NCI-H524 (cell line): Measurements from ENCODE around the gene RASGRF1.

Source experiments
- DNase-seq, 2 experiments: peaks; one replicate each; lab custom pipeline; 2025; lab: John Stamatoyannopoulos, UW

Gene RASGRF1

DNA sequence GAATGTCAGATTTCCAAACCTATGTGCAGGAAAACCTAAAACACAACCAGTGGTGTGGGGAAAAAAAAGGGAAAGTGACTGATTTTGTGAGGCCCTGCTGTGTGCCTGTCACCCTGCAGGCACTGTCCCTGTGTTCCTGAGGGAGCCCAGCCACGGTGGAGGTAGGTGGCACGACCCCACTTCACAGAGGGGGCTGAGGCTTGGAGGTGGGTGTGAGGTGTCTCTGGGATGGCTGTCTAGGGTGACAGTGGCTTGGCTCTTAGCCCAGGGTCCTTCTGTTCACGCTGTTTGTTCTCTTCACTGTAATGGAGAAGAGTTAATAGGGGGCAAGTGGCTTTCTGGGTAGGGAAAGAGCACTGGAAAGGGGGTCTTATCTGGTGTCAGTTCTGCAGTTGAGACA, 22.6 kb downstream of the RASGRF1 start:
- peak in 1 of 2 experiments; percentile 17 for DNase-seq

DNA sequence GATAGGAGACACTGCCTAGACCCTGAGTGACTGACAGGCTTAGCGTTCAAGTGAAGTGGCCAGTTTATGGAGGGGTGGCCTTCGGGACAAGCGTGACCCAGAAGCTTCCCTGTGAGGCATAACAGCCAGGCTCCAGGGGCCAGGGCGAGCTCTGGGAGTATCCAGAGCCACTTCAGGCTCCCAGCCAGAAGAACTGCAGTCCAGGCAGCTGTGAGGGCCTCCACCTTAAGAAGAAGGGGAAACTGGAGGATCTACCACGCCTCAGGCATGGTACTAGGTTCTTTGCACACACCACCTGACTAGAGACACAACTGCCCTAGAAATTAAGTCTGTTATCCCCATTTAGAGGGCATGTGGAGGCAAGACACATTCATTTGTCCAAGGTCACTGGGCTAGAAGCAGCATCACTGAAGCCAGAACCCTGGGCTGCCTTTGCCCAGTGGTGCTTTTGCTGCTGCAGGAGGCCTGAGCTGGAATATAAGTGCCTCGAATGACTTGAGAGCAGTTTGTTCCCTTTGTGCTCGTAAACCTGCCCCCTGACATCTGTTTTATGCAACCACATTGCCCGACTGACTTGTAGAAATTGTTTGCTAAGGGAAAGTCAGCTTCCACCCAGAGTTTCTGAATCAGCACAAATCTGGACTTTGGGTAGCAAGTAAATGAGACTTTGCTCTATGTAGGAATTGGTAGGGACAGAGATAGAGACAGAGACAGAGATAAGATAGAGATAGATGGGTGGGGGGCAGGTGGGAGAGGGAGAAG, 23.3 kb downstream of the RASGRF1 start:
- peak in 1 of 2 experiments; percentile 49 for DNase-seq

DNA sequence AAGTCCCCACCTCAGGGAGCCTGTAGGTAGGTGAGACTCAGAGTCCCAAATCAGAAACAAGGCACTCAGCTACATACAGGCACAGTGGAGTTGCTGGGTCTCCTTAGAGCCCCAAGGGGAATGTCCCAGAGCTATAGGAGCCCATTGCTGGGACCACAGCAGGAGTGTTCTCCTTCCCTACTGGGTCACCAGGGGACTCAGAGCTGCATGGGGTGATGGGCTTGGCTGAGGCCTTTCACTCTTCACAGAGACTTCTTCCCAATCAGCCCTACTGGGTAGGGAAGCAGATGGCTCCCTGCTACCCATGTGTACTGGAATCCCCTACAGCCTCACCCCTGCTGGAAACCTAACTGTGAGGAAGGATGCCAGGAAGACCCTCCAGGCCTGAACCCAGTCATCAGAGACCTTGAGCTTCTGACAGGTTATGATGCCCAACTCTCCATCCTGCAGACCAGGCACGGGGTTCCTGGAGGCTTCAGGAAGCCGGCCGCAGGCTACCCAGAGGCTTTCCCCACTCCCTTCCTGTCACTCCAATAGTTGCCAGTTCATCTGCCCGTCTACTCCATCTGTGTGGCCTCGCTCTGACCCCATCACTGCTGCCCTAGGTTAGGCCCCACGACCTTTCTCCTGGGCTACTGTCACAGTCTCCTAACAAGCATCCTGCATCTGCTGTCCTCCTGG, 24.0 kb downstream of the RASGRF1 start:
- no peak for DNase-seq

DNA sequence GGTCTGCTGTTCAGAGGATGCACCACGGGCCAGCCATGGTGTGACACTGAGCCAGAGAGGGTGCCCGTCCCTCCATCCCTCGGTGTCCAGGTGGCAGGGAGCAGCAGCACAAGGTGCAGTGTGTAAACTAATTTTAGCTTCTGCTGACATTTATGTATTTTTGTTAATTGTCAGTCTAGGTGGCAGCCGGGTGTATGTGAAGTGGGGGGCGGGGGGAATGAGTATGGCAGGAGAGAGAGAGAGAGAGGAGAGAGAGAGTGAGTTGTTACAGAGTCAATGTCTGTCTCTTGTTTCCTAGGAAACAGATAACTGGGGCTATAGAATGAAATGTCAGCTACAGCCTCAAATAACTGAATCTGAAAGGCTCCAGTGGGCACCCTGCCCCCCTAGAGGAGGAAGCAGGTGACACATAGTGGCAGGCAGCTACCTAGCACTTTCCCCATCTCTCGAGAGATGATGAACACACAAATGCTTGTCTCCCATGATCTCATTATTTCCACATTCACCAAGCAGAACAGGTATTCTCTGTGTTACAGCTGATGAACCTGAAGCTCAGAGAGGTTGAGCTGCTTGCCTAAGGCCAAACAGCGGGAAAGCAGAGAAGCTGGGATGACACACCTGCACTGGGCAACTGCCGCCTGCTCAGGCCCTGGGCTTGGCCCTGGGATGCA, 24.7 kb downstream of the RASGRF1 start:
- DNase-seq = peak in 1 of 2 experiments; percentile 4

DNA sequence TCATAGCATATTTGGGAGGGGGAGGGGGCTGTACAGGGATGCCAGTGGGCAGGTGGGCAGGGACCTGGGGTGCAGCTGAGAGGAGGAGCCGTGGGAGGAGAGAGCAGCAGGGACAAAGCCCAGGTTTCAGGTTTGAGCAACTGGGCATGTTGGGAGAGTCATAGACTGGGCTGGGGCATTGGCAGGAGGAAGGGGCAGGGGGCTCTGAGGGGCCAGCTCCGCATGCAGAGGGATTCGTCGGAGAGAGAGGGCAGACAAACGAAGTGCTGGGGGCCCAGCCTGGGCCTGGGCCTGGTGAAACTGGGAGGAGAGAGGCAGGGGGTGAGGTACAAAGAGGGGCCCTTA, 25.2 kb downstream of the RASGRF1 start:
- no peak for DNase-seq

DNA sequence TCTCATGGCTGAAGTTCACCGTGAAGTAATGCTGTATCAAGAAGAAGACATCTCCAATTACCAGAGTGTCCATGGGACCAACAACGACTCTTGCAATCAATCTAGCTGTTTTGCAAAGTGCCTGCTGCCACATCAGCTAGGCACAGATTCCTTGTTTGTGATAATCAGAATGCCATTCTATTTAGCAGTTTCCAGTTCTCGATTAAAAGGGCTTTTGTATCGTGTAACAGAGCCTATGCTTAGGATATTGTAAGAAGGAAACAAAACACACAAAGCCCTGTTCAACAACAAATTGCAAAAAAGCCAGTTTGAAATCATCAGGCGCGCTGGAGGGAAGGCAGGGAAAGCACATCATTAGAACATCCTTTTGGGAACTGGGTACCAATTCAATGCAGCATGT, 26.1 kb downstream of the RASGRF1 start:
- DNase-seq = no peak

DNA sequence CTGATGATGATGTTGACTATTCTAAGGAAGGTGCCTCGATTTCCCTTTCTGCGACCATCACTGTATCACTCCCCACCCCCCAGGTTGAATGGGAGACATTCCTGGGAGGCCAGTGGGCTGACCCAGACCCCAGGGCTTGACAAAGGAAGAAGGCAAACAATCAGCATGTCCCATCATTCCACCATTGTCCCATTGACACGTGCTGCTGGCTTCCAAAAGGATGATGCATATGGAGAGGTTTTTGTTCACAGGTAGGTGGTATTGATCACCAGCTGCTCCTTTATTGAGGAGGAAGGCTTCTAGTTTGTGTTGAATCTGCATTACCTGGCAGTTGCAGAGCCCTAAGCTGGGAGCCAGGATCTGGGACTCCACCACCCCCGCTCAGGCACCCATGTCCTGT, 30.4 kb downstream of the RASGRF1 start:
- no peak for DNase-seq

DNA sequence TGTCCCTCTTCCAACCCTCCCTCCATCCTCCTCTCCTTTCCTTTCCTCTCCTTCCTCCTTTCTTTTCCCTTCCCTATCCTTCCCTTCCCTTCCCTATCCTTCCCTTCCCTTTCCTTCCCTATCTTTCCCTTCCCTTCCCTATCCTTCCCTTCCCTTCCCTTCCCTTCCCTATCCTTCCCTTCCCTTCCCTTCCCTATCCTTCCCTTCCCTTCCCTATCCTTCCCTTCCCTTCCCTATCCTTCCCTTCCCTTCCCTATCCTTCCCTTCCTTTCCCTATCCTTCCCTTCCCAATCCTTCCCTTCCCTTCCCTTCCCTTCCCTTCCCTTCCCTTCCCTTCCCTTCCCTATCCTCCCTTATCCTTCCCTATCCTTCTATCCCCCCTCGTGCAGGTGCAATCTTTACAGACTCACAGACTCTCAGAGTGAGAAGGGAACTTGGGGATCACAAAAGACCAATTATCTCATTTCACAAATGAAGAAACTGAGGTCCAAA, 31.5 kb downstream of the RASGRF1 start:
- DNase-seq = no peak

DNA sequence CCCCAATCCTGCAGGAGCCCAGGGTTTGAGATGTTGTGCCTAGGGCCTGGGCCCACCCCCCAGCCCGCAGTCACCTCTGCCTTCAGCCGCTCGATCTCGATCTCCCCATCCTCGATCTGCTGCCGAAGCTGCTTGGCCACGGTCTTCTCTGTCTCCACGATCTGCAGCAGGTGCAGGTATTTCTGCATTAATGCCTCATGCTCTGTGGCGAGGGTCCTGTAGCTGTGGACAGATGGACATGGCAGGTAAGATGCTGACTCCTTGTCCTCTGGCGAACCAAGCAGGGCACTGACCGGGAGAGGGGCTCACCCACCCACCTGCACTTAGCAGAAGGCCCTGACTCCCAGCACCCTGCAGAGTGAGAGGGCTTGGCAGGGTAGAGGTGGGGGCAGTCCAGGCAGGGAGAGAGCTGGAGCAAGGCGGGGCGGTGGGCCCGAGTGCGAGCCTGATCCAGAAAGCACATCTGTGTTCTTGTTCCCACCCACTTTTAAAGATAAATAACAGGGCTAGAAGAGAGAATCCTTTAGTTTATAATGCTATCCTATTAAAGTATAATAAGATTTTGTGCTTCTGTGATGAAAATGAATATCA, 32.2 kb downstream of the RASGRF1 start:
- DNase-seq = no peak

DNA sequence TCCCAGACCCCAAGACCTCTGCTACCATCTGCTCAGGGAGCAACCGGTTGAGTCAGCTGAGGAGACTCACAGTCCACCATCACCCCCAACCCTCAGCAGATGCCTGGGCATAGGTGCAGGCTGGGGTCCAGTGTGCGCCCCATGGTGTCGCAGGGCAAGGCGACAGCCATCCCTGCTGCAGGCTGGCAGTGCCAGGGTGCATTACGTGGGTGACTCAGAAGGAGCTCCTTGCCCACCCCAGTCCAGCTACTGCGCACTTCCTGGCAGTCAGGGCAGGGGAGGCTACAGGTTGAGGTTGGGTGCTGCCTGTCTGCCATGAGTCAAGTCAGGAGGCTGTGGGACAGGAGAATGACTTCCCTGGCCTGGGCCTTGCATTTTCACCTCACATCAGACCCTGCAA, 33.5 kb downstream of the RASGRF1 start:
- DNase-seq = no peak

DNA sequence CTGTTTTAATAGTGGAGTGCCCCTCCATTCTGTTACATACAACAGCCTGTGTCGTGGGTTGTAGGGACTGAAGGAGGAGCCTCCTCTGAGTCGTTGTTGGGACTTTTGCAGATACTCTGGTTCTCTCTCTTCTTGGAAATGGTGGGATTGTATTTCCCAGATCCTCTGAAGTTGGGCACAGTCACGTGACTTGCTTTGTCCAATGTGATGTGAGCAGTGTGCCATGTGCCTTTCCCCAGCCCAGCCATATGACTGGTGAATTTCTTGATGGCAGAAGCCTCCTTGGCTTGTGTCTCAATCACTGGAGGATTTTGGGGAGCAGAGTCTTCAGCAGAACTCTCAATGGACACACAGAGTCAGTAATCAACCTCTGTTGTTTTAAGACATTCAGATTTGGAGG, 36.2 kb downstream of the RASGRF1 start:
- no peak for DNase-seq

DNA sequence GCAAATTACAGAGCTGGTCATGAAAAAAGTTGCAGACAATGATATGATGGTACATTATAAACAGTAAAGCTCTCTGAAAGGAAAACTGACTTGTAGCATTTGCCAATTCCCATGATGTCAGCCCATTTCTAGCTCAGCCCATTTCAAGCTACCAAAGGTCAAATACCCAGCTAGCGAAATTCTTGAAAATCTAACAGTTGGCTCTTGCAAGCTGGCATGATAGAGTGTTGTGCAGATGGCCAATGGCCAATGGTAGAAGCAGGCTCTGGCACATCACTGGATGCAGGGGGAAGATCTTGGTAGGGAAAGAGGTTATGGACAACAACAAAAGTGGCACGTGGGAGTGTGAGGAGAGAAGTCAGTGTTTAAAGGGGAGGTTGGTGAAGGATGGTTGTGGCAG, 36.7 kb downstream of the RASGRF1 start:
- DNase-seq = no peak

DNA sequence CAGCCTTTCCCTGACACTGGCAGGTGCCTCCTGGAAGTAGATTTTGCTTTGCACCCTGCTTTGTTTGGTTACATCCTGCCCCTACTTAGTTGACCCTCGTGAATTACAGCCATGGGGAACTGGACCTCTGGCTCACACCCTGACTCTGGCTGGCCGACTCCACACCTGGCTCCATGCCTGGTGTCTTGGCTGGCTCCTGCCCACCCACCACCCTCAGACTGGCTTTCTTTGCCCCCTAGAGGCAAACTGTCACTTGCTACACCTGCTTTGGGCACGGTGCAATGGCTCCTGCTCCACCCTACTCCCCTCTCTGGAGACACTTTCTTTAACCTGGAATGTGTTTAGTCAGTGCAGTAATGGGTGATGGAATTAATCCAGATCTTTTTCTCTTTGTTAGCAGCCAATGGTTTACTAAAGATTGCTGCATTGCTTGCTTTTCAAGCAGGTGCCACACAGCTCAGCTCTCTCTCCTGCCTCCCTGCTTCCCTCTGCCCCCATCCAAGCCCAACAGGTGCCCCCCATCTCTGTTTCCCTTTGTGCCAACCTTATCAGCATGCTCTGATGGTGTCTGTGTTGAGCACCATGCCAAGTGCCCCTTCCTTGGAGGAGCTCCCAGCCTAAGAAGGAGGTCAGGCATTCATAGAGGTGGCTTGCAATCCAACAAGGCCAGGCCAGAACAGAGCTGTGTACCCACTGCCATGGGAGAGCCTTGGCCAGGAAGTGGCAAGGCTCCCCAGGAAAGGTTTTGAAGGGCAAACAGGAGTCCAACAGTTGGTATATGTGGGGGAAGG, 38.4 kb downstream of the RASGRF1 start:
- no peak for DNase-seq

DNA sequence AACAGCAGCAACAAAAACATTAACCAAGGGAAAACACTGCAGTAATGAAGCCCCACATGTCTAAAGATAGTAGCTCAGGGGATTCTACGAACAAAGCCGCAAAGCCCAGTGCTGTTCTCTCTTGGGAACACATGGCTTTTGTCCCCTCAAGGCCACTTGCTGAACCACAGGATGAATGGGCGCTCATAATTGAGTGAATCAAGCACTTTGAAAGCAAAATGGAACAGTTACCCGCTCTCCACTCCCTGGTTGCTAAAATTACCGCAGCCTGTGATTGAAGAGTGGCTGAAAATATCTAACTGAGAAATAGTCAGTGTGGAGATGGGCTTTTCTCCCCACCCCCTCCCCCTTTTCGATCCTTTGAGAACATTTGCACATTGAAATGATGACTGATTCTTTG, 39.6 kb downstream of the RASGRF1 start:
- no peak for DNase-seq

DNA sequence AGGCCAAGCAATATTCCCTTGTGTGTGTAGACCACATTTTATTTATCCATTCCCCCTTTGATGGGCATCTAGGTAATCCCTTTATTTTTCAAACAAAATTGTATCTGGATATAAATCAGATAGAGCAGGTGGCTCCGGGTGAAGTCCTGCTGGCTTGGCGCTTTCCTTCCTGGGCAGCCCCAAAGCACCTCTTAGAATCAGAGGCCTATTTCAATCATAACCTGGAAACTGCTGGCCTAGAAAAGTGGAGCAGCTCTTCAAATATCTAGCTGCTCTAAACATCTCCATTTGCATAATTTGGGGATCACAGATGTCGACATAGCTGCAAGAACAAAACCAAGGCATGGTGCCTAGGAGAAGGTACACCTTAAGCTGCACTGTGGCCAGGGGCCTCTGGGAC, 40.2 kb downstream of the RASGRF1 start:
- DNase-seq = no peak

DNA sequence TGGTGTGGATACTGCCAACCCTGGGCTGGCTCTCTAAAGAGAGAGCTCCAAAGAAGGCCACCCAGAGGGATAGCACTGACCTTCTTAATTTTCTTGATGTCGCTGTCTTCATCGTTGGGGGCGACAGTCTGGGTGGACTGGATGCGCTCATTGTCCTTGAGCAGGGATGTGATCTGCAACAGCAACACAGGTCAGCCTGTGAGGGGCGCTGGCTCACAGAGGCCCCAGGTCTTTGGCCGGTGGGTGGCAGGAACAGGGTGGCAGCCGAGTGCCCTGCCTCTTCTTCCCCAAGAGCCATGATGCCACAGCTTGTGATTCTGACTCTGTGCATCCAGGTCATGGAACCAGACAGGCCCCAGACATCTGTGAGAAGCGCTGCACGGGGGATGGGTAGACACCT, 41.2 kb downstream of the RASGRF1 start:
- DNase-seq = no peak

DNA sequence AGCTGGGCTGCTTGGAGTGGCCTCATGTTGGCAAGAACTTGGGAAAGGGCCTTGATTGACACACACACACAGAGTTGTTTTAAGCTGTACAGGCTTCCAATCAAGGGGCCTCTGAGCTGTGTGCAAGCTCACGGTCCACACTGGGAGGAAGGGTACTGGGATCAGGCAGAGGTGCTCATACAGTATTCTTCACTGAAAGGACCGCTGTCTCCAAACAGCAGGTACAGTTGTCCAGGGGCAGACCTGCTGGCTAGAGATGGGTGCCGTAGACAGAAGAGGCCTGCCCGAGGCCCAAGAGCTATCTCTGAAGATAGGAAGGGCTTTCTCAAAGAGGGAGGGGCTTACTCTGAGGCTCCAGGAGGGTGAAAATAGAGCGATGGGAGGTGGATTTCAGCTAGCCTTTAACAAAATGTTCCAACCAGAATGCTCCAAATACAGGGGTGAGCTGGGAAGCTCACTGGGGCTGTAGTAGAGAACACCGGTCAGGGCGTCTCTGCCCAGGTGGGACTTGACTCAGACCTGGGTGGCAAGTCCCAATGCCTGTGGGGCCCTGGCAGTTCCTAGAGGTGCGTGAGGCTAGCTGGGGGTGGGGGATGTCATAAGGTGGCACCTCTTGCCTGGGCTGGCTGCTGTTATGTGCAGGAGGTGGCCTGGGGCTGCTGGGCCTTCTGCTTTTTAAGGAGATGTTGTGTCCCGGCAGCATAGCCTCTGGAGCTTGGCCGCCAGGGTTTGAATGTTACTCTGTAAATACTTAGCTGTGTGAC, 42.7 kb downstream of the RASGRF1 start:
- no peak for DNase-seq

DNA sequence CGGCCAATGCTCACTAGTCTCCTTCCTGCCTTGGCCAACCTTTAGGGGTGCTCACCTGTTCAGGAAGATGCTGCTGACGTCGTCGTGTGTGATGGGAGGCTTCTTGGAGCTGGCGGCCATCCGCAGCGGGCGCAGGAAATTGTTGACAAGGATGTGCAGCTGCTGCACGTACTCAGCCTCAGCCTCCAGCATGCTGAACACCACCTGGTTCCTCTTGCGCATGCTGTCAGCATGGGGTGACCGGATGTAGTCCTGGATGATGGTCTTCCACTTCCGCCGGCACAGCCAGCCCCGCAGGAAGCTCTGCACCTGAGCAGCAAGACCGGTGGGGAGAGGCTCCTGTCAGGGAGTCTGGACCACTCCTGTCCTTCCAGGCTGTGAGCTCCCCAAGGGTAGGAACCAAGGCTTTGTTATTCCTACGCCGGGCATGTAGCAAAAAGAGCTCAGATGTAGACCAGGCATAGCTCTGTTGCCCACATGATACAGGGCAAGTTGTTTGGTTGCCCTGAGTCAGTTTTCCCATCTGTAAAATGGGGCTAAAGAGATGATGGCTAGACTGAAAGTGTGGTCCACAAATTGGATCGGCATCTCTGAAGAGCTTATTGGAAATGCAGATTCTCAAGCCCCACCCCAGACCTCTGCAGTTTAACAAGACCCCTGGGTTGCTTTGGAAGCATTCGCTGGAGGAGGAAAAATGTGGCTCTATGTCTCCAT, 43.7 kb downstream of the RASGRF1 start:
- DNase-seq = no peak

DNA sequence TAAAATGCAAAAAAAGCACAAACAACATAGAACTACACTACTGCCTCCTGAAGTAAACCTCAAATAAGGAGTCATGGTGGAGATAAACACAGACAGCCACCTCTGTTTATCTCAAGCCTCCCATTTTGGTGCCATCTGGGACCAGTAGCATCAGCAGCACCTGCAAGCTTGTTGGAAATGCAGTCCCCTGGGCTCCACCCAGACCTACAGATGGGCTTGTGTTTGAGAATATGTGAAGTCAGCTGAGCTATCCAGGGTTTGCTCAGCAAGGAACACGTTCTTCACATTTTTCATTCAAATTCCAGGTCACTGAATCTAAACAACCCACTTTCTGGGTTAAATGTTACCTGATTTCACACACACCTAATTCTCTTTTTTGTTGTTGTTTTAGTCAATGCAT, 45.5 kb downstream of the RASGRF1 start:
- DNase-seq = no peak

DNA sequence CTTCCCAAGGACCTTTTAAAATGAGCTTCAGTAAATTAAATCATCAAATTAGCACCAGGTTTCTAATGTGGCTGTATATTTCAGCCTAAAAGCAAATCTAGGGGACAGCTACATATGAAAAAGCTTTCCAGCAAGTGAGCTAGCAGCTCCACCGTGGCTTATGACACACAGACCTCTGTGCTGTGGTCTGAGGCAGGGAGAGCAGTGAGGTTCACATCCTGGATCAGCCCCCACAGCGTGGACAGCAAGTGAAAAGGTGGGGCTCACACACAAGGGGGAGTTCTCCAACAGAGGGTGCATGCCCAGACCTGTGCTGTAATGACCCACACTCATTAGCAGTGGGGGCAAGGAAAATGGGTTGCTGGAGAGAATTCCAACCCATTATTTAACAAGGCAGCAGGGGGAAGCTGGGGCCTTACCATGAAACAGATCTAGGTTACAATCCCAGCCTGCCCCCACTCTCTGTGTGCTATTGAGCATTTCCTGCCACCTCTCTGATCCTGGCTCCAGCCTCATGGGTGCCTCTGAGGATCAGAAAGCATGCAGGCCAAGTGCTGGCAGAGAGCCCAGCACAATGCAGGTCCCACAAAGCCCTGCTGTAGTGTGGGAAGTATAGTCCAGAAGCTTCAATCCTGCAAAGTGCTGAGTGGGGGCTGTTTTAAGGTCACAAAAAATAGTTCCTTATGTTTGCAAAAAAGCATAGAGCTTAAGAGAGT, 48.2 kb downstream of the RASGRF1 start:
- DNase-seq = no peak
